ENCODE data around the gene ANKRD6.

- TF ChIP-seq EZH2phosphoT487 (IDR thresholded peaks at IDR 0.05; ENCODE audit: borderline replicate concordance, low read depth, low read length): no peak
- TF ChIP-seq CTCF (conservative IDR thresholded peaks at IDR 0.05; ENCODE audit: low read length): no peak
These were observed 229.8 kb downstream of the ANKRD6 start for GRCh38 chr6:89662659-89663223.
